GM12872 (cell line): ENCODE data around the gene IRAK3.

Experiments
- CTCF ChIP-seq: IDR thresholded peaks from 3 replicates; pipeline ENCODE4 v1.5.1; 2011; ENCODE audit warnings: low read depth, mild to moderate bottlenecking, low read length, moderate library complexity; ENCODE audit not compliant: insufficient read depth

The IRAK3 gene

GRCh38 chr12:66255737-66256136 is 66.7 kb downstream of the IRAK3 start:
- TF ChIP-seq CTCF = no peak

GRCh38 chr12:66258011-66258410 is 69.0 kb downstream of the IRAK3 start:
- no peak for TF ChIP-seq CTCF

- no peak for TF ChIP-seq CTCF
Observed at GRCh38 chr12:66262737-66263136, 73.7 kb downstream of the IRAK3 start.

- no peak for TF ChIP-seq CTCF
Observed at GRCh38 chr12:66268562-66268961, 79.5 kb downstream of the IRAK3 start.

GRCh38 chr12:66269142-66269541 is 80.1 kb downstream of the IRAK3 start:
- no peak for TF ChIP-seq CTCF

GRCh38 chr12:66269757-66270383 is 80.9 kb downstream of the IRAK3 start:
- peak; percentile 50; the same call in 2 of the 3 replicates for TF ChIP-seq CTCF

GRCh38 chr12:66270613-66271012 is 81.6 kb downstream of the IRAK3 start:
- TF ChIP-seq CTCF = no peak
